ENCODE data around the gene NFKBIE. TPM values are rescaled to one million over a fixed set of nuclear protein-coding genes. Genes with fewer than 3 reads are reported as not detected.

NFKBIE gene
- total RNA-seq, 6 experiments from 2014 or later = 4.2 to 6.7 (median 5.8) TPM

GRCh38 chr6:44273617-44274016 lies 8.3 kb upstream of the NFKBIE start:
- H3K27me3 Mint-ChIP-seq (ENCODE audit: insufficient read depth) = peaks cover 51% of the 10 kb centered on the region
- TF ChIP-seq CTCF (IDR thresholded peaks at IDR 0.05) = no peak

GRCh38 chr6:44272999-44273566 lies 7.7 kb upstream of the NFKBIE start:
- Mint-ChIP-seq H3K4me3 (no peak overlapping the region), H3K36me3 (ENCODE audit: low read depth) (no peaks in the 10 kb centered on the region), H3K9me3 (no peaks in the 10 kb centered on the region), H3K27ac (no peak overlapping the region), H3K27me3 (ENCODE audit: insufficient read depth) (peaks cover 51% of the 10 kb centered on the region), H3K4me1 (ENCODE audit: low read depth) (no peaks in the 10 kb centered on the region)
- no peak for DNase-seq
- no peak for TF ChIP-seq CTCF (IDR thresholded peaks at IDR 0.05)

More at GRCh38 chr6:44273617-44274016, 8.3 kb upstream of the NFKBIE start:
- no peaks in the 10 kb centered on the region for H3K36me3 Mint-ChIP-seq (ENCODE audit: low read depth)
- no peaks in the 10 kb centered on the region for H3K4me1 Mint-ChIP-seq (ENCODE audit: low read depth)
- H3K27ac Mint-ChIP-seq = no peak overlapping the region
- DNase-seq = no peak
- no peaks in the 10 kb centered on the region for H3K9me3 Mint-ChIP-seq
- no peak overlapping the region for H3K4me3 Mint-ChIP-seq

- Mint-ChIP-seq H3K27ac (no peak overlapping the region), H3K4me3 (no peak overlapping the region), H3K27me3 (ENCODE audit: insufficient read depth) (peaks cover 46% of the 10 kb centered on the region), H3K36me3 (ENCODE audit: low read depth) (no peaks in the 10 kb centered on the region), H3K9me3 (no peaks in the 10 kb centered on the region), H3K4me1 (ENCODE audit: low read depth) (no peaks in the 10 kb centered on the region)
- no peak for DNase-seq
- TF ChIP-seq CTCF (IDR thresholded peaks at IDR 0.05) = no peak
Observed at GRCh38 chr6:44272529-44272928, 7.2 kb upstream of the NFKBIE start.

GRCh38 chr6:44271914-44272313 lies 6.6 kb upstream of the NFKBIE start:
- no peak overlapping the region for H3K27ac Mint-ChIP-seq
- DNase-seq = no peak
- no peaks in the 10 kb centered on the region for H3K9me3 Mint-ChIP-seq
- H3K36me3 Mint-ChIP-seq (ENCODE audit: low read depth) = no peaks in the 10 kb centered on the region
- no peak overlapping the region for H3K4me3 Mint-ChIP-seq
- no peaks in the 10 kb centered on the region for H3K4me1 Mint-ChIP-seq (ENCODE audit: low read depth)
- no peak for TF ChIP-seq CTCF (IDR thresholded peaks at IDR 0.05)
- H3K27me3 Mint-ChIP-seq (ENCODE audit: insufficient read depth) = peaks cover 40% of the 10 kb centered on the region

- no peaks in the 10 kb centered on the region for H3K4me1 Mint-ChIP-seq (ENCODE audit: low read depth)
- H3K27me3 Mint-ChIP-seq (ENCODE audit: insufficient read depth) = peaks cover 37% of the 10 kb centered on the region
- no peaks in the 10 kb centered on the region for H3K36me3 Mint-ChIP-seq (ENCODE audit: low read depth)
- no peak overlapping the region; the same call in 1 of the 2 replicates for H3K4me3 Mint-ChIP-seq
- TF ChIP-seq CTCF (IDR thresholded peaks at IDR 0.05) = no peak
- H3K27ac Mint-ChIP-seq = no peak overlapping the region
- no peak for DNase-seq
- H3K9me3 Mint-ChIP-seq = no peaks in the 10 kb centered on the region
Observed at GRCh38 chr6:44271406-44271723, 6.0 kb upstream of the NFKBIE start.

All from HFFc6 (cell line).